Fibroblast of lung (primary cell): ENCODE results near the gene SLC25A44. TPM values are rescaled to one million over a fixed set of nuclear protein-coding genes. Genes with fewer than 3 reads are reported as not detected.

Source experiments
- DNase-seq, 2 donors: peaks; one replicate each; pipeline versions ENCODE4 v3.0.0 to v3.0.0-alpha.2; 2010; ENCODE audit warnings: low read depth in 2 of 2
- H2AFZ ChIP-seq: 2 replicates; pipeline ENCODE4 v1.5.1; 2012; ENCODE audit warnings: low read length, control low read depth, inconsistent platforms
- H3K27ac ChIP-seq: 2 replicates; pipeline ENCODE4 v1.5.1; 2011; ENCODE audit warnings: low read length, control low read depth; ENCODE audit not compliant: insufficient read depth
- H3K27me3 ChIP-seq: 2 replicates; pipeline ENCODE4 v1.5.1; 2011; ENCODE audit warnings: mild to moderate bottlenecking, low read length; ENCODE audit not compliant: control insufficient read depth, insufficient read depth
- H3K36me3 ChIP-seq: 2 replicates; pipeline ENCODE4 v1.5.1; 2011; ENCODE audit warnings: low read length; ENCODE audit not compliant: control insufficient read depth, insufficient read depth
- H3K4me1 ChIP-seq: 2 replicates; pipeline ENCODE4 v1.5.1; 2011; ENCODE audit warnings: low read length; ENCODE audit not compliant: control insufficient read depth, insufficient read depth; ENCODE audit errors: extremely low read depth
- H3K4me2 ChIP-seq: 2 replicates; pipeline ENCODE4 v1.5.1; 2011; ENCODE audit warnings: low read length, control low read depth; ENCODE audit not compliant: insufficient read depth; ENCODE audit errors: extremely low read depth
- H3K4me3 ChIP-seq, 4 experiments: fragments of 200-600 bp in 1 of 4; sonication (generic) in 1 of 4; replicated peaks in 1 of 4; 2 replicates each; pipeline ENCODE4 v1.5.1; 2011 to 2016; ENCODE audit warnings: low read length in 4 of 4, low read depth in 3 of 4, mild to moderate bottlenecking in 3 of 4, control low read depth in 2 of 4, inconsistent platforms in 1 of 4, mixed read lengths in 1 of 4; ENCODE audit not compliant: insufficient read depth in 1 of 4; ENCODE audit errors: control extremely low read depth in 1 of 4
- H3K79me2 ChIP-seq: 2 replicates; pipeline ENCODE4 v1.5.1; 2012; ENCODE audit warnings: mild to moderate bottlenecking, low read length, inconsistent platforms; ENCODE audit not compliant: control insufficient read depth, insufficient read depth
- H3K9ac ChIP-seq: 2 replicates; pipeline ENCODE4 v1.5.1; 2011; ENCODE audit warnings: mild to moderate bottlenecking, low read length, control low read depth; ENCODE audit not compliant: insufficient read depth
- H3K9me3 ChIP-seq: 2 replicates; pipeline ENCODE4 v1.5.1; 2012; ENCODE audit warnings: low read depth, low read length; ENCODE audit not compliant: control insufficient read depth, insufficient read depth
- H4K20me1 ChIP-seq: 2 replicates; pipeline ENCODE4 v1.5.1; 2011; ENCODE audit warnings: low read length; ENCODE audit not compliant: control insufficient read depth, insufficient read depth; ENCODE audit errors: extremely low read depth
- CTCF ChIP-seq, 2 donors: IDR thresholded peaks in 1 of 2; conservative IDR thresholded peaks in 1 of 2; 1 replicate in 1 of 2; 2 replicates in 1 of 2; pipeline ENCODE4 v1.5.1; 2011 to 2012; ENCODE audit warnings: low read length in 2 of 2, control low read depth in 1 of 2, inconsistent platforms in 1 of 2, low read depth in 1 of 2, mild to moderate bottlenecking in 1 of 2
- EZH2 ChIP-seq: IDR thresholded peaks from 2 replicates; pipeline ENCODE4 v1.5.1; 2012; ENCODE audit warnings: low read length, control low read depth, mild to moderate bottlenecking; ENCODE audit errors: missing control alignments
- polyA plus RNA-seq, 2 donors: library from polyadenylated mRNA; depleted of rRNA in 1 of 2; stranded (reverse) in 1 of 2; unstranded in 1 of 2; fragments of >200 nt; gene quantifications; 2 replicates each; pipeline ENCODE4 v1.2.1, GENCODE V29; 2011 to 2012; ENCODE audit warnings: missing spikeins in 1 of 2
- total RNA-seq: library from RNA; depleted of rRNA; stranded (reverse); fragments of >200 nt; gene quantifications from 2 replicates; pipeline ENCODE4 v1.2.1, GENCODE V29; 2014

SLC25A44 gene
- total and polyA plus RNA-seq, 2 donors (not counting 1 experiment from before 2014, with no cell fraction given) = 8.4 to 32.1 TPM

- peaks cover 7% of the 10 kb centered on the region for H3K36me3 ChIP-seq
- peaks cover 2% of the 10 kb centered on the region for H3K4me1 ChIP-seq
- DNase-seq = peak in 1 of 2 donors; percentile 56
- no peak overlapping the region for H3K4me3 ChIP-seq
- H3K79me2 ChIP-seq = peaks cover 2% of the 10 kb centered on the region
- no peak overlapping the region for H2AFZ ChIP-seq
- no peaks in the 10 kb centered on the region for H3K27me3 ChIP-seq
- peak overlapping the region; percentile 3 for H3K4me2 ChIP-seq
- TF ChIP-seq EZH2 (no peak), CTCF (conservative IDR thresholded peaks at IDR 0.05 in 1 of 2, IDR thresholded peaks at IDR 0.05 in 1 of 2; ENCODE audit: low read depth in 1 of 2, low read length in 2 of 2) (no peak)
- H3K27ac ChIP-seq = no peak overlapping the region
- H3K9ac ChIP-seq = no peak overlapping the region
- H4K20me1 ChIP-seq = no peaks in the 10 kb centered on the region
- no peaks in the 10 kb centered on the region for H3K9me3 ChIP-seq
These were observed 24.0 kb downstream of the SLC25A44 start for GRCh38 chr1:156217871-156218270.

GRCh38 chr1:156220226-156220625 is 26.3 kb downstream of the SLC25A44 start:
- Histone ChIP-seq H3K27me3 (no peaks in the 10 kb centered on the region), H3K9me3 (no peaks in the 10 kb centered on the region), H3K4me3 (no peak overlapping the region), H4K20me1 (no peaks in the 10 kb centered on the region), H3K27ac (no peak overlapping the region), H3K9ac (no peak overlapping the region), H2AFZ (no peak overlapping the region), H3K4me2 (no peak overlapping the region), H3K36me3 (peaks cover 8% of the 10 kb centered on the region), H3K4me1 (no peaks in the 10 kb centered on the region), H3K79me2 (no peaks in the 10 kb centered on the region)
- no peak for DNase-seq
- TF ChIP-seq CTCF (conservative IDR thresholded peaks at IDR 0.05 in 1 of 2, IDR thresholded peaks at IDR 0.05 in 1 of 2; ENCODE audit: low read depth in 1 of 2, low read length in 2 of 2) = no peak
- TF ChIP-seq EZH2 = no peak

GRCh38 chr1:156221986-156222692 is 28.2 kb downstream of the SLC25A44 start:
- Histone ChIP-seq H3K9ac (no peak overlapping the region), H3K36me3 (peaks cover 7% of the 10 kb centered on the region), H3K27me3 (no peaks in the 10 kb centered on the region), H3K79me2 (no peaks in the 10 kb centered on the region), H3K9me3 (no peaks in the 10 kb centered on the region), H3K4me2 (no peak overlapping the region), H3K27ac (no peak overlapping the region), H4K20me1 (no peaks in the 10 kb centered on the region), H3K4me3 (no peak overlapping the region), H3K4me1 (no peaks in the 10 kb centered on the region), H2AFZ (no peak overlapping the region)
- TF ChIP-seq CTCF (conservative IDR thresholded peaks at IDR 0.05 in 1 of 2, IDR thresholded peaks at IDR 0.05 in 1 of 2; ENCODE audit: low read depth in 1 of 2, low read length in 2 of 2) (no peak), EZH2 (no peak)
- no peak for DNase-seq
